OCI-LY7 (cell line): ENCODE results near the gene KIF7. TPM values are rescaled to one million over a fixed set of nuclear protein-coding genes. Genes with fewer than 3 reads are reported as not detected.

Experiments used
- BruUV-seq: library from RNA; stranded (reverse); fragments of 400-500 nt; replicated peaks from 2 replicates; lab custom pipeline; 2021; lab: Mats Ljungman, UMichigan
- CTCF ChIA-PET: fragments of 300-600 bp; sonication (Branson Sonifier 250); formaldehyde crosslinking; loops from one replicate; lab custom pipeline; 2022; ENCODE audit warnings: antibody characterized with exemption; ENCODE audit not compliant: unreplicated experiment; lab: Charles Lee
- POLR2A ChIA-PET: fragments of 300-600 bp; sonication (Branson Sonifier 250); formaldehyde crosslinking; loops from one replicate; lab custom pipeline; 2022; ENCODE audit warnings: antibody characterized with exemption; lab: Charles Lee
- DNase-seq: peaks from one replicate; pipeline ENCODE4 v3.0.0-alpha.2; 2015; ENCODE audit warnings: low spot score
- H2AFZ ChIP-seq: fragments of 200-600 bp; sonication (generic), shearing (Covaris generic); 2 replicates; pipeline ENCODE4 v1.6.1; 2014; ENCODE audit warnings: mild to moderate bottlenecking, antibody characterized with exemption, low read length, moderate library complexity
- H3K27ac ChIP-seq: fragments of 200-600 bp; sonication (generic); 2 replicates; pipeline ENCODE4 v1.5.1; 2014; ENCODE audit warnings: mixed run types, low read depth, mild to moderate bottlenecking, moderate library complexity, low read length, inconsistent platforms; ENCODE audit not compliant: poor library complexity, severe bottlenecking
- H3K36me3 ChIP-seq: fragments of 200-600 bp; sonication (generic); 2 replicates; pipeline ENCODE4 v1.6.1; 2014; ENCODE audit warnings: mild to moderate bottlenecking, antibody characterized with exemption, low read length, moderate library complexity, mixed read lengths; ENCODE audit not compliant: insufficient read depth
- H3K4me1 ChIP-seq: fragments of 200-600 bp; sonication (generic); 2 replicates; pipeline ENCODE4 v1.5.1; 2014; ENCODE audit warnings: mild to moderate bottlenecking, low read length; ENCODE audit not compliant: insufficient read depth, poor library complexity, severe bottlenecking
- H3K4me2 ChIP-seq: fragments of 200-600 bp; sonication (generic); 2 replicates; pipeline ENCODE4 v1.6.1; 2014; ENCODE audit warnings: mild to moderate bottlenecking, low read length
- H3K4me3 ChIP-seq: fragments of 200-600 bp; sonication (generic); 2 replicates; pipeline ENCODE4 v1.5.1; 2014; ENCODE audit warnings: mild to moderate bottlenecking, low read depth, low read length; ENCODE audit not compliant: poor library complexity, severe bottlenecking
- H3K79me2 ChIP-seq: fragments of 200-600 bp; sonication (generic); 2 replicates; pipeline ENCODE4 v1.6.1; 2016; ENCODE audit warnings: low read depth, mild to moderate bottlenecking, low read length, moderate library complexity, mixed read lengths; ENCODE audit not compliant: insufficient read depth
- H3K9me2 ChIP-seq: fragments of 200-600 bp; sonication (generic); 2 replicates; pipeline ENCODE4 v1.6.1; 2016; ENCODE audit warnings: mild to moderate bottlenecking, low read length, mixed read lengths; ENCODE audit not compliant: insufficient read depth
- H3K9me3 ChIP-seq: fragments of 200-600 bp; sonication (generic); 2 replicates; pipeline ENCODE4 v1.6.1; 2014; ENCODE audit warnings: mild to moderate bottlenecking, mixed run types, low read length, mixed read lengths
- H4K20me1 ChIP-seq: fragments of 200-600 bp; sonication (generic); 2 replicates; pipeline ENCODE4 v1.6.1; 2014; ENCODE audit warnings: mild to moderate bottlenecking, antibody characterized with exemption, low read length, moderate library complexity, mixed read lengths; ENCODE audit not compliant: insufficient read depth
- CTCF ChIP-seq: fragments of 200-600 bp; sonication (generic); conservative IDR thresholded peaks from 2 replicates; pipeline ENCODE4 v1.5.1; 2014; ENCODE audit warnings: mild to moderate bottlenecking, antibody characterized with exemption, low read length, moderate library complexity, mixed read lengths
- EZH2phosphoT487 ChIP-seq: fragments of 200-600 bp; sonication (generic); IDR thresholded peaks from 2 replicates; pipeline ENCODE4 v1.6.1; 2018; ENCODE audit warnings: low read depth, borderline replicate concordance, mild to moderate bottlenecking, mixed run types, antibody characterized with exemption, low read length, moderate library complexity, mixed read lengths
- intact Hi-C: fragments of 100-400 bp; cut with micrococcal nuclease; formaldehyde crosslinking; loops from one replicate; pipeline ENCODE4 v1.10.0; 2022; ENCODE audit not compliant: unreplicated experiment
- total RNA-seq, 2 experiments: library from RNA; depleted of rRNA in 1 of 2; stranded (reverse); fragments of >200 nt in 1 of 2; shearing (Covaris generic) in 1 of 2; gene quantifications; 2 replicates each; pipeline ENCODE4 v1.2.3, GENCODE V29; 2014 to 2022

KIF7 gene
- total RNA-seq, 2 experiments from 2014 or later = 0.10 TPM; not detected in 1

GRCh38 chr15:89695198-89695597 is 39.9 kb upstream of the KIF7 start:
- no peak overlapping the region for H3K27ac ChIP-seq
- ChIA-PET POLR2A (interaction anchor here (0.5 to 0.9 kb wide), 3 partner anchors 9 to 73 kb away, joined by 3 to 4 read pairs (median 3); no protein-coding TSS in a partner anchor), CTCF (no interaction called here)
- no peaks in the 10 kb centered on the region for H3K9me3 ChIP-seq
- H2AFZ ChIP-seq = no peak overlapping the region
- no peak for TF ChIP-seq EZH2phosphoT487
- no peak for TF ChIP-seq CTCF
- H3K4me1 ChIP-seq = peaks cover 8% of the 10 kb centered on the region
- H3K4me3 ChIP-seq = no peak overlapping the region
- no peaks in the 10 kb centered on the region for H3K79me2 ChIP-seq
- H4K20me1 ChIP-seq = no peaks in the 10 kb centered on the region
- DNase-seq = no peak
- no peak overlapping the region for H3K4me2 ChIP-seq
- H3K36me3 ChIP-seq = no peaks in the 10 kb centered on the region
- BruUV-seq = no TSS peak
- no peaks in the 10 kb centered on the region for H3K9me2 ChIP-seq
- intact Hi-C loops = no loop called here

- Histone ChIP-seq H3K9me2 (no peaks in the 10 kb centered on the region), H3K4me3 (no peak overlapping the region), H3K36me3 (no peaks in the 10 kb centered on the region), H3K4me2 (no peak overlapping the region), H3K79me2 (no peaks in the 10 kb centered on the region), H2AFZ (no peak overlapping the region), H3K4me1 (peaks cover 11% of the 10 kb centered on the region), H3K27ac (no peak overlapping the region), H3K9me3 (no peaks in the 10 kb centered on the region), H4K20me1 (no peaks in the 10 kb centered on the region)
- CTCF ChIA-PET = no interaction called here
- no TSS peak for BruUV-seq
- no peak for DNase-seq
- intact Hi-C loops = no loop called here
- POLR2A ChIA-PET = no interaction called here
- TF ChIP-seq CTCF (no peak), EZH2phosphoT487 (no peak)
Observed at GRCh38 chr15:89693696-89694095, 38.4 kb upstream of the KIF7 start.

- H2AFZ ChIP-seq = no peak overlapping the region
- intact Hi-C loops = no loop called here
- H3K79me2 ChIP-seq = no peaks in the 10 kb centered on the region
- TF ChIP-seq CTCF (no peak), EZH2phosphoT487 (no peak)
- no peaks in the 10 kb centered on the region for H3K9me3 ChIP-seq
- DNase-seq = no peak
- peaks cover 11% of the 10 kb centered on the region for H3K4me1 ChIP-seq
- H3K27ac ChIP-seq = no peak overlapping the region
- H3K9me2 ChIP-seq = no peaks in the 10 kb centered on the region
- no TSS peak for BruUV-seq
- POLR2A ChIA-PET = interaction anchor here (0.7 kb wide), 1 partner anchor 22 kb away, joined by 3 read pairs; no protein-coding TSS in a partner anchor
- no peaks in the 10 kb centered on the region for H4K20me1 ChIP-seq
- no peak overlapping the region for H3K4me2 ChIP-seq
- H3K36me3 ChIP-seq = no peaks in the 10 kb centered on the region
- no peak overlapping the region for H3K4me3 ChIP-seq
- CTCF ChIA-PET = no interaction called here
Observed at GRCh38 chr15:89693091-89693490, 37.8 kb upstream of the KIF7 start.
